ENCODE measurements around the gene MOK. TPM values are rescaled to one million over a fixed set of nuclear protein-coding genes. Genes with fewer than 3 reads are reported as not detected.

Gene MOK
- total RNA-seq, 1 donor from 2014 or later, result 26.5 TPM

DNA sequence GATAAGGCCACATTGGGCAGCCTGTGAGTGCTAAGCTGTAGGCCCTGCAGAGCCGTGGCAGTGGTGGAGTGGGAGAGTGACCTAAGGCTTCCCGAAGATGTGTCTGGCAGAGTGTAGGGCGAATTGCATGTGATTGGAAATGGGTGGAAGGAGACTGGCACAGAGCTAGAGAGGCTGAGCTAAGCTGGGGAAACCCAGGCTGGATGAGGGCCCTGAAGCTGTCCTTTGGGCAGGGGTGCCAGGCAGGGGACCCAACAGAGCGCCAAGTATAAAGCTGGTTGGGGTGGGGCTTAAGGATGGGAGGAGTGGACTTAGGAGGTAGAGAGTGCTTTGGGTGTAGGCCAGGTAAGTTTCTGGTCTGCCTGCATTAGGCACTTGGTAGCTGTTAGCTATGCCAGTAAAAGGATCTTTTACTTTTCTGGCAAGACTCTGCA is 117.4 kb downstream of the MOK start:
- DNase-seq (ENCODE audit: low spot score in 2 of 2) (no peak), FAIRE-seq (no peak)

DNA sequence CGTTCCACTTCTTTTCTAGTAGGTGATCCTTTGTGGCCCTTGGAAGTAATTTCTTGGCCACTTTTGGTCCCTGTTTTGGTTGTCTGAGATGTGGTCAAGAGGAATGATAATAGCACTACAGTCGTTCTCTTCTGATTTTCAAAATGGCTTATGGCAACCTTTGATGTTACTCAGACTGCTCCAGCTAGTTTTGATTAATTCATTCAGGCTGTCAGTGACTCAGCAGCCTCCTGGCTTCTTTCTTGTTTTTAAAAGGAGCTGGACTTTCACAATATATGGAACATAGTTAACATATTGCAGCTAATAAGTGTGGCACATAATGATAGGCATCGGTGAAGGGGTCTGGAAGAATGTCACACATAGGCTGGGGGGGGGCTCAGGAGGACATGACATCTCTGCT is 117.9 kb downstream of the MOK start:
- FAIRE-seq, result no peak
- DNase-seq (ENCODE audit: low spot score in 2 of 2), result no peak

DNA sequence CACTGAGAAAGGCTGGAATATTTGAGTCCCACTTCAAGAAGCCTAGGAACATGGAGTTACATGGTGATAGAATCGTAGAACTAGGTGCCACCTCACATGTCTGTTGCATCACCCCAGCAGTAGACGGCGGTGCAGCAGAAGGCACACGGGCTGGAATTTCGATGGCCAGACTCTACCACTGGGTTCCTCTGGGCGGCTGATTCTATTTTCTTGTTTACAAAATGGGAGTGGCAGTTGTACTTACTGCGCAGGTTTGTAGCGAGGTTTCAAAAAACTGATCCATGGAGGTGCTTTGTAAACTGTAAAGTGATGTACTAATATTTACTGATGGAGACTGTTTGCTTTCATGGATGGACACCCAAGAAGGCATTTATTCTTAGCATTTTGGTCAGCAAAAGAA is 119.6 kb downstream of the MOK start:
- DNase-seq (ENCODE audit: low spot score in 2 of 2) (no peak), FAIRE-seq (no peak)

DNA sequence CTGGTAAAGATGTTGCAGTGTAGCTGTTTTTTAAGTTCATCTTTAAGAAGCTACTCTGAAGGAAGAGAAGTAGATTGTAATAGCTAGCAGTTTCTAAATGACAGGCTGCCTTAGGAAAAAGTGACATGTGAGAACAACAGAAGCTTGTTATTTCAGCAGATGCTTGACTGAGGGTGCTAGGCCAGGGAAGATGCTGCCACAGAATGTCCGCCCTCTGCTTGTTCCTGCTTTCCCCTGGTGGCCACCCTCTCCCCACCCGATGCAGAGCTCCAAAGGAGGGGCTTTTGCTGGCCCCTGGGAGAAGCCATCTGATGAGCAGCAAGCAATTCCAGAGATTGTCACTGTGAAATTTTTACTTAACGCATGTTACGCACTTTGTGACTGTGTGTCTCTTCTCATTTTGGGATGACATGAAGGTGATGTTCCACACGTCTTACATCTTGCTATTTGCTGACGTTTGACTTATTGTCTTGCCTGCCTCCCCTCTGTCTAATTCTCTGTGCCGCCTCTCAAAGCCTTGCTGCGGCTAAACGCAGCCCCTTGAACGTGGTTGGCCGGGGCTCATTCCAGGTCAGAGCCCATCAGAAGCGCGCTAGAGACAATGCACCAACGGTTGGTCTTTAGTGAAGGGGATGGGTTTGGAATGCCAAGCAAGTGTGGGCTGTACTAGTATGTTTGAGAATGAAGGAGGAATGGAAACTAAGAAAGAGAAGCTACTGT is 120.5 kb downstream of the MOK start:
- DNase-seq (ENCODE audit: low spot score in 2 of 2), result no peak
- no peak for FAIRE-seq

DNA sequence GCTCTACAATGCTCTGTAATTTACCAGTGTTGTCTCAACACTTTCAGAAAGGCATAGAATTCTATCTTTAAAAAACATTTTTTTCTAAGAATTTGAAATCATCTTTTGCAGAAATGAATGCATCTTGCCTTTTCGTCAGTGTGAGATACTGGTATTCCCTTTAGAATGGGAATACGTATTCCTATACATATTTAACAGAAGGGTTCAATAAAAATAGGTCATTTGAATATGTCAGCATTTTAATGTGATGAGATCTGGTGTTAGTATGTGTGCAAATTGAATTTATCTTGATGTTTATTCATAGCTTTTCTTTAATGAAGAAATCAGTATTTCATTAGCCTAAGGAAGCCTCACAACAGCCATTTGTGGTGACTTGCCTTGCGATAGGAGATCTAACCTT is 121.1 kb downstream of the MOK start:
- no peak for DNase-seq (ENCODE audit: low spot score in 2 of 2)
- FAIRE-seq, result no peak

DNA sequence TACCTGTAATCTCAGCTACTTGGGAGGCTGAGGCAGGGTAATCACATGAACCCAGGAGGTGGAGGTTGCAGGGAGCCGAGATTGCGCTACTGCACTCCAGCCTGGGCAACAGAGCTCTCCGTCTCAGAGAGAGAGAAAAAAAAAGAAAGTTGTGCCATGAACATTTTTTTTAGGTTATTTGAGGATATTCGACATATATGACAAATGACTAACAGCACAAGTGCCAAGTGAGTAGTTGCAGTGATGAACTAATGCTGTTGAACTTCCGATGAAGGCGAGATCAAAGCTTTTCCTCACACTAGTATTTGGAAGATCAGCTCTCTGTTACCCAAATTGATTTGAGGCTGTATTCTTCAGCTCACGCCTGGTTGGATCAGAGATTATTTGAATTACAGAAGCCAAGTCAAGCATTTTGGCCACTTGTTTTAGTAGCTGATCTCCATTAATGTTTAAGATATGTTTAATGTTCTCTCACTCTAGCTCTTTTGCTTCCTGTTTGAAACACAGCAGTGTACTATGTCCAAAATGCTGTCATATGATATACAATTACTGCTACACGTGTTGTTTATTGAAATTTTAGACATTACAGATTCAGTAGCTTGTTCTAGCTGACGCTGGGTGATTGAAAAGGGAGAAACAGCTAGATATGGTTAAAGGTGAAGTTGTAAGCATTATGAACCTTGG is 121.9 kb downstream of the MOK start:
- no peak for FAIRE-seq
- DNase-seq (ENCODE audit: low spot score in 2 of 2), result no peak

DNA sequence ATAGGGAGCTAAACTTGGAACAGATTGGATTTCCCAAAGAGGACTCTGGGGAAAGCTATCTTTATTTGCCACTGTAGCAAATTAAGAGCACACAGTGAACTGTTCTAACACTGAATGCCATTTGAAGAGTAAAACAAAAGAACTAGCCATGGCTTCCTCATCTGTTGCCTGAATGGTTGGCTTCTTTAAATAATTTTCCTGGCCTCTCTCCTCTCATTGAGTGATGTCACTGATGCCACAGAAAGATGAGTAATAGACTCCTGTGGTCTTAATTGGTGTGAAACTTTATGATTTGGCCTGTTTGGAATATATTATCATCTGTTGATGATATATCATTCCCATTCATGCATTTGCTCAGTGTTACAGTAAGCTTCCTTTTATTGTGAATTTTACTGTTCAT is 122.8 kb downstream of the MOK start:
- FAIRE-seq (no peak), DNase-seq (ENCODE audit: low spot score in 2 of 2) (no peak)

DNA sequence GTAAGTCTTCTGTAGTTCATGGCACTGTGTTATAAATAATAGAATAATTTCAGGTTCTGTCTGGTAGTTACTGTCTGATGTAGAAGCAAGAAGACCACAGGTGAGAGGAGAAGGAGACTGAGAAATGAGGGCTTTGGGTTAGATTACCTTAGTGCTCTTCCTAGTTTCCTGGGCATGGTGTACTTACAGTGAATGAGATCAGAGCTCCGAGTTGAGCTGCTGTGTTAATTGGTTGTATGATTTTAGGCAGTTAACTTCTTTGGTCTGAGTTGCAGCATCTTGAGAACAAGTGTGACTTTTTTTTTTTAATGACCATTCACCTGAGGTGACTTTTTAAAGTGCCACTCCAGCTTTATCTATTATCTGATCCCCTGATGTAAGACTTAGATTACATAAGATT is 123.8 kb downstream of the MOK start:
- DNase-seq (ENCODE audit: low spot score in 2 of 2) (no peak), FAIRE-seq (no peak)

DNA sequence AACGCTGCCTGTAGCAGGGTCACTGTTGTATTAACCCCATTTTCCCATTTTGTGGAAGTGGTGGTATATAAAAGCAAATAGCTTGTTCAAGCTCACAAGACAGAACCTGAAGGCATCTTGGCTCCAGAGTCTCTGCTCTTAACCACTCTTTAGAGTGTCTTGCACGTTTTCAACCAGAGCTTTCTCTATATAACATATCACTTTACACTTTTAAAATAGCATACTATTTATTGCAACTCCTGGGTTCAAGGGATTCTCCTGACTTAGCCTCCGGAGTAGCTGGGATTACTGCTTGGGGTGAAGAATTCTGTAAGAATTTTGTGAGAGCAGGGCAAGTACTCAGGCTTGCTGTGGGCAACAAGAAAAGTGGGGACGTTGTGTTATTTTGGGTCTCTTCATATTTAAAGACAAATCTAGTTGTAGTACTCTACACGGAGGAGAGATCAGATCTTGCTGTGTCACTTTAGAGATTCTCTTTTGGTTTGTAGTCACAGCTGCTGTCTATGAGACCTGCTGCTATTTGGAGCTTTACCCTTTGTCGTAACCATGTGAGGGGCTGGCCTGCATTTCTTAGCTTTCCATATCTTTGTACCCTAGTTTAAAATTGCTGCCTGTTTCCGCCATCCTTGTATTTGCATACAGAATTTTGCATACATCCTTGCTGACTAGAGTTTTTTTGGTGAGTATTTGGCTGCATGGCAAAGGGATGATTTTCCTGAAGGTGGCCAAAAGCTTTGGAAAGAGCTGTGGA is 124.5 kb downstream of the MOK start:
- DNase-seq (ENCODE audit: low spot score in 2 of 2) (no peak), FAIRE-seq (no peak)

Other genes with a start within 250 kb of the MOK start
- gene HSP90AA1, start 218.1 kb downstream of the MOK start, total RNA-seq, result 289 TPM
- 39.5 TPM for gene WDR20, start 165.3 kb downstream of the MOK start, total RNA-seq
- gene ZNF839, start 14.6 kb upstream of the MOK start, total RNA-seq, result 12.6 TPM
- gene CINP, start 57.7 kb upstream of the MOK start, total RNA-seq, result 24.9 TPM
- gene TECPR2, start 57.8 kb upstream of the MOK start, total RNA-seq, result 8.6 TPM
- 3.7 TPM for gene ANKRD9, start 204.6 kb upstream of the MOK start, total RNA-seq

Measured in frontal cortex (tissue), 4 donors.